Neutrophil (primary cell): Measurements from ENCODE around the gene ECE1.
"Not testable (repeated sequence)": the region's sequence is repeated elsewhere in the genome, so short reads cannot be mapped to it uniquely, and the experiment has no call there.

Source experiments
- H3K27ac ChIP-seq: fragments of 200-600 bp; sonication (generic); 2 replicates; pipeline ENCODE4 v1.5.1; 2016; ENCODE audit warnings: mild to moderate bottlenecking, moderate library complexity
- H3K27me3 ChIP-seq: fragments of 200-600 bp; sonication (generic); 2 replicates; pipeline ENCODE4 v1.6.0; 2016; ENCODE audit warnings: mild to moderate bottlenecking
- H3K36me3 ChIP-seq: fragments of 200-600 bp; sonication (generic); 2 replicates; pipeline ENCODE4 v1.5.1; 2017
- H3K4me1 ChIP-seq, 2 experiments: fragments of 200-600 bp in 1 of 2; sonication (generic) in 1 of 2; 1 replicate in 1 of 2; 2 replicates in 1 of 2; pipeline versions ENCODE4 v1.5.1 to v1.6.1; 2013 to 2016; ENCODE audit warnings: low read depth in 1 of 2, low read length in 1 of 2, mild to moderate bottlenecking in 1 of 2, moderate library complexity in 1 of 2; ENCODE audit not compliant: control insufficient read depth in 1 of 2, insufficient read depth in 1 of 2
- H3K4me3 ChIP-seq, 2 experiments: fragments of 200-600 bp in 1 of 2; sonication (generic) in 1 of 2; 1 replicate in 1 of 2; 2 replicates in 1 of 2; pipeline ENCODE4 v1.5.1; 2013 to 2016; ENCODE audit warnings: low read depth in 1 of 2, low read length in 1 of 2, mild to moderate bottlenecking in 1 of 2, moderate library complexity in 1 of 2
- H3K9me3 ChIP-seq: fragments of 200-600 bp; sonication (generic); 2 replicates; pipeline ENCODE4 v1.5.1; 2016
- TF ChIP-seq, protein P1 (sequence below): fragments of 200-600 bp; sonication (generic); IDR thresholded peaks from 2 replicates; pipeline ENCODE4 v1.5.1; 2016; ENCODE audit warnings: antibody characterized with exemption

The ECE1 gene

DNA sequence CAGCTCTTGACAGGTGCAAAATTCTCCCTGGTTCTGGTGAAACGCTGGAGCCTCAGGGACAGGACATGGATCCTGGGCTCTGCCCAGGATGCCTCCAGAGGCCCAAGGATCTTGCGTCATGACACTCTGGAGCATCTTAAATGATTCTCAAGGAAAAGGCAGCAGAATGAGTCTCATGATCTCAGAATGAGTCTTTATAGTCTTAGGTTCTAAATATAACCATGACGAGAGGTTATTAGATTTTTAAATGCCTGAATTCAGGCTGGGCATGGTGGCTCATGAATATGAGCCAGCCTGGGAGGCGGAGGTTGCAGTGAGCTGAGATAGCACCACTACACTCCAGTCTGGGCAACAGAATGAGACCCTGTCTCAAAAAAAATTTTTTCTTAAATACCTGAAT lies 55.5 kb downstream of the ECE1 start:
- Histone ChIP-seq H3K27ac (no peak overlapping the region), H3K9me3 (peaks cover 7% of the 10 kb centered on the region), H3K27me3 (no peaks in the 10 kb centered on the region), H3K4me1 (no peaks in the 10 kb centered on the region), H3K36me3 (peaks cover 100% of the 10 kb centered on the region), H3K4me3 (no peak overlapping the region)
- TF ChIP-seq, protein P1, sequence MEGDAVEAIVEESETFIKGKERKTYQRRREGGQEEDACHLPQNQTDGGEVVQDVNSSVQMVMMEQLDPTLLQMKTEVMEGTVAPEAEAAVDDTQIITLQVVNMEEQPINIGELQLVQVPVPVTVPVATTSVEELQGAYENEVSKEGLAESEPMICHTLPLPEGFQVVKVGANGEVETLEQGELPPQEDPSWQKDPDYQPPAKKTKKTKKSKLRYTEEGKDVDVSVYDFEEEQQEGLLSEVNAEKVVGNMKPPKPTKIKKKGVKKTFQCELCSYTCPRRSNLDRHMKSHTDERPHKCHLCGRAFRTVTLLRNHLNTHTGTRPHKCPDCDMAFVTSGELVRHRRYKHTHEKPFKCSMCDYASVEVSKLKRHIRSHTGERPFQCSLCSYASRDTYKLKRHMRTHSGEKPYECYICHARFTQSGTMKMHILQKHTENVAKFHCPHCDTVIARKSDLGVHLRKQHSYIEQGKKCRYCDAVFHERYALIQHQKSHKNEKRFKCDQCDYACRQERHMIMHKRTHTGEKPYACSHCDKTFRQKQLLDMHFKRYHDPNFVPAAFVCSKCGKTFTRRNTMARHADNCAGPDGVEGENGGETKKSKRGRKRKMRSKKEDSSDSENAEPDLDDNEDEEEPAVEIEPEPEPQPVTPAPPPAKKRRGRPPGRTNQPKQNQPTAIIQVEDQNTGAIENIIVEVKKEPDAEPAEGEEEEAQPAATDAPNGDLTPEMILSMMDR: no peak

DNA sequence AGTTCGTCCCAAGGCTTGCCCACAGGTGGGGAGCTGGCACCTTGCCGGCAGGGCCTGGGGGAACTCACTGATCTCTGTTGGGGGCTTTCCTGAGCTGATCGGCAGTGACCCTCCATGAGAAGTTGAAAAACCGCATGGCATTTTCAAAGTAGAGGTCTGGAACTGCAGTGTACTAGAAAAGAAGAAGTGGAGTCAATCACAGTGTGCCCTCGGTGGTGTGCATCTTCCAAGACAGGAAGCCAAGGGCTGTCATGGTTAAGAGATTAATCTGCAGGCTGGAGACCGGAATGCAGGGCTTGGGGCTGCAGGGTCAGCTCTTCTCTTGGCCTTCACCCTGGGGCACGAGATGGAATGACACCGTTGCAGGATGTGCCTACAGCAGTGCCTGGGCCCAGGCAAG lies 56.8 kb downstream of the ECE1 start:
- H3K27ac ChIP-seq: peak overlapping the region; percentile 18
- H3K4me1 ChIP-seq: no peaks in the 10 kb centered on the region
- peaks cover 7% of the 10 kb centered on the region for H3K9me3 ChIP-seq
- no peaks in the 10 kb centered on the region for H3K27me3 ChIP-seq
- no peak overlapping the region for H3K4me3 ChIP-seq
- H3K36me3 ChIP-seq: peaks cover 99% of the 10 kb centered on the region
- TF ChIP-seq, protein P1: no peak

DNA sequence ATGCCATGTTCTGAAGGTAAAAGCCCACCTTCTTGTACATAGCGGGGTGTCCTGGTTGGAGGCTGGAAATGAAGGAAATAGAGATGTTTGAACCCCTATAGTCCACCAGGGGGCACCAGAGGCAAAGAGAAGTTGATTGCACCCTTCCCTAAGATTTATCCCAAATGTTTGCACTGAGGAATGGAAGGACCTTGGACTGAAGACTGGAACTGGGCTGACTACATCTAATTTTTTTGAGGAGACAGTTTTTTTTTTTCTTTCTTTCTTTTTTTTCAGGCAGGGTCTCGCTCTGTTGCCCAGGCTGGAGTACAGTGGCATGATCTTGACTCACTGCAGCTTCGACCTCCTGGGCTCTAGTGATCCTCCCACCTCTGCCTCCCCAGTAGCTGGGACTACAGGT lies 58.2 kb downstream of the ECE1 start:
- peaks cover 7% of the 10 kb centered on the region for H3K9me3 ChIP-seq
- no peaks in the 10 kb centered on the region for H3K27me3 ChIP-seq
- TF ChIP-seq, protein P1: peak; percentile 72
- H3K4me3 ChIP-seq: no peak overlapping the region
- no peak overlapping the region for H3K27ac ChIP-seq
- peaks cover 99% of the 10 kb centered on the region for H3K36me3 ChIP-seq
- H3K4me1 ChIP-seq: no peaks in the 10 kb centered on the region

DNA sequence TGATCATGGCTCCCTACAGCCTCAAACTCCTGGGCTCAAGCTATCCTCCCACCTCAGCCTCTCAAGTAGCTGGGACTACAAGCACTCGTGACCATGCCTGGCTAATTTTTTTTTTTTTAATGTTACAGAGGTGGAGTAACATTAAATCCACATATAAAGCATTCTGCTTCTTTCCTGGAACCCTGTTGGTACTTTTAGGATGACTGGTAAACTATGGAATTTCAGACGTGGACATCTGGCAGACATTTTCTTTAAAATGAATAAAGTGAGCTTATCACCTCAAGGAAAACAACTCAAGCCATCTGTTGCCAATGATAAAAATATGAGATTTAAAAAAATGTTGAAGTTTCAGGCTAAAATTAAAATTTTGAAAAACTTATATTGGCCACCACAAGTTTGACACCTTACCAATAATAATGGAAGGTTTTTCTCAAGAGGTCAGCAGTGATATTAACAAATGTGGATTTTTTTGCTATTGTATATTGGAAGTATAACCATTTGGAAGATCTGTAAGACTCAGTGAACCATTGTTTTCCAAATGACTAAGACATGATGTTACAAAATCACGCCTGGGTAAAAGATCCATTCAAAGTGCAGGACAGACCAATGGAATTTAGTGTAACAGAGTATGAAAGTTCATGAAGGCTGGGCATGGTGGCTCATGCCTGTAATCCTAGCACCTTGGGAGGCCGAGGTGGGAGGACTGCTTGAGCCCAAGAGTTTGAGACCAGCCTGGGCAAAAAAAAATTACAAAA lies 60.8 kb downstream of the ECE1 start:
- no peak overlapping the region for H3K4me3 ChIP-seq
- TF ChIP-seq, protein P1: no peak
- H3K36me3 ChIP-seq: peaks cover 99% of the 10 kb centered on the region

DNA sequence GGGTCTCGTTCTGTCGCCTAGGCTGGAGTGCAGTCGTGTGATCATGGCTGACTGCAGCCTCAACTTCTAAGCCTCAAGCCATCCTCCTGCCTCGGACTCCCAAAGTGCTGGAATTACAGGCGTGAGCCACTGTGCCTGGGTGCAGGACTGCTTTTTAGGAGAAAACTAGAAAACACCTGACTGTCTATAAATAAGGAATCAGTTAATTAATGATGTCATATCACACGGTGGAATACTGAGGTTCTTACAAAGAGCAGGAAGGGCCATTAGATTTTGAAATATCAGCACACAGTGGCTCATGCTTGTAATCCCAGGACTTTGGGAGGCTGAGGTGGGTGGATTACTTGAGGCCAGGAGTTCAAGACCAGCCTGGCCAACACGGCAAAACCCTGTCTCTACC lies 62.0 kb downstream of the ECE1 start:
- not testable (repeated sequence) for H3K27ac ChIP-seq, H3K4me1 ChIP-seq, H3K27me3 ChIP-seq, H3K9me3 ChIP-seq, H3K4me3 ChIP-seq
- H3K36me3 ChIP-seq: peaks cover 99% of the 10 kb centered on the region

More for the DNA sequence above, 60.8 kb downstream of the ECE1 start:
- Histone ChIP-seq H3K4me1 (no peaks in the 10 kb centered on the region), H3K9me3 (no peaks in the 10 kb centered on the region), H3K27me3 (no peaks in the 10 kb centered on the region), H3K27ac (no peak overlapping the region)

DNA sequence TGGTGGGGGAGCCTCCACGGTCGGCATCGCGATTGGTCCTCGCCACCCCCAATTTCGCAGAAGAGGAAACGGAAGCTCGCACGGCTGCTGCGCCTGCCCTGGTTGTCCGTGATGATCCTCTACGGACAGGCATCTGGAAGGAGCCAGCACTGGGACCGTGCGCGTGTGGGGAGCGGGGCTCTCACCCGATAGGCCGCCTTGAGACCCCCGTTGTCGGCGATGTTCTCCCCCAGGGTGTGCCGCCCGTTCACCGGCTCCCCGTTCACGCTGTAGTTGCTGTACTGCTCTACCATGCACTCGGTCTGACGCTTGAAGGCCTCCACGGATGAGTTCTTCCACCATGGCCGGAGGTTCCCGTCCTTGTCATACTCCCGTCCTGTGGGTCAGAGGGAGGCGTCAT lies 65.2 kb downstream of the ECE1 start:
- no peaks in the 10 kb centered on the region for H3K27me3 ChIP-seq
- TF ChIP-seq, protein P1: no peak
- H3K36me3 ChIP-seq: peaks cover 99% of the 10 kb centered on the region

More for the DNA sequence above, 65.2 kb downstream of the ECE1 start:
- H3K27ac ChIP-seq: no peak overlapping the region
- no peaks in the 10 kb centered on the region for H3K4me1 ChIP-seq
- H3K9me3 ChIP-seq: no peaks in the 10 kb centered on the region
- no peak overlapping the region for H3K4me3 ChIP-seq
